Measurements from ENCODE around the gene IFNAR1.

GRCh38 chr21:33355996-33356395, 31.2 kb downstream of the IFNAR1 start:
- TF ChIP-seq CREB1 (CRISPR knock-in tag; IDR thresholded peaks at IDR 0.05; ENCODE audit: low read depth) (no peak), CTCF (conservative IDR thresholded peaks at IDR 0.05; ENCODE audit: low read depth in 2 of 2) (no peak), POLR2AphosphoS5 (IDR thresholded peaks at IDR 0.05; ENCODE audit: low read depth) (no peak), ZNF331 (CRISPR knock-in tag; IDR thresholded peaks at IDR 0.05; ENCODE audit: low read depth) (no peak), EZH2 (IDR thresholded peaks at IDR 0.05; ENCODE audit: low read depth, unreplicated experiment) (no peak), EZH2phosphoT487 (IDR thresholded peaks at IDR 0.05; ENCODE audit: unreplicated experiment) (no peak), REST (IDR thresholded peaks at IDR 0.05; ENCODE audit: unreplicated experiment) (no peak), JUNB (IDR thresholded peaks at IDR 0.05; ENCODE audit: unreplicated experiment) (no peak), ETS1 (IDR thresholded peaks at IDR 0.05) (no peak), STAT1 (IDR thresholded peaks at IDR 0.05; ENCODE audit: unreplicated experiment) (no peak), ZNF462 (CRISPR knock-in tag; IDR thresholded peaks at IDR 0.05) (no peak), NANOG (IDR thresholded peaks at IDR 0.05; ENCODE audit: borderline replicate concordance) (no peak)
